GM12864 (cell line): ENCODE data around the gene TAF9B.
"Not testable (repeated sequence)": the region's sequence is repeated elsewhere in the genome, so short reads cannot be mapped to it uniquely, and the experiment has no call there.

Experiments
- DNase-seq: peaks from one replicate; pipeline ENCODE4 v3.0.0-alpha.2; 2011; ENCODE audit warnings: low read depth
- H3K4me3 ChIP-seq: 2 replicates; pipeline ENCODE4 v1.5.1; 2011; ENCODE audit warnings: mild to moderate bottlenecking, low read depth, low read length, control low read depth
- TF ChIP-seq, protein P1 (sequence below): IDR thresholded peaks from 2 replicates; pipeline ENCODE4 v1.5.1; 2011; ENCODE audit warnings: low read depth, mild to moderate bottlenecking, moderate library complexity, low read length, control low read depth, inconsistent platforms; ENCODE audit errors: missing control alignments

TAF9B gene

GRCh38 chrX:78140206-78140605 is 756 bp upstream of the TAF9B start:
- DNase-seq: no peak
- TF ChIP-seq, protein P1, sequence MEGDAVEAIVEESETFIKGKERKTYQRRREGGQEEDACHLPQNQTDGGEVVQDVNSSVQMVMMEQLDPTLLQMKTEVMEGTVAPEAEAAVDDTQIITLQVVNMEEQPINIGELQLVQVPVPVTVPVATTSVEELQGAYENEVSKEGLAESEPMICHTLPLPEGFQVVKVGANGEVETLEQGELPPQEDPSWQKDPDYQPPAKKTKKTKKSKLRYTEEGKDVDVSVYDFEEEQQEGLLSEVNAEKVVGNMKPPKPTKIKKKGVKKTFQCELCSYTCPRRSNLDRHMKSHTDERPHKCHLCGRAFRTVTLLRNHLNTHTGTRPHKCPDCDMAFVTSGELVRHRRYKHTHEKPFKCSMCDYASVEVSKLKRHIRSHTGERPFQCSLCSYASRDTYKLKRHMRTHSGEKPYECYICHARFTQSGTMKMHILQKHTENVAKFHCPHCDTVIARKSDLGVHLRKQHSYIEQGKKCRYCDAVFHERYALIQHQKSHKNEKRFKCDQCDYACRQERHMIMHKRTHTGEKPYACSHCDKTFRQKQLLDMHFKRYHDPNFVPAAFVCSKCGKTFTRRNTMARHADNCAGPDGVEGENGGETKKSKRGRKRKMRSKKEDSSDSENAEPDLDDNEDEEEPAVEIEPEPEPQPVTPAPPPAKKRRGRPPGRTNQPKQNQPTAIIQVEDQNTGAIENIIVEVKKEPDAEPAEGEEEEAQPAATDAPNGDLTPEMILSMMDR: no peak
- no peak overlapping the region for H3K4me3 ChIP-seq

DNA sequence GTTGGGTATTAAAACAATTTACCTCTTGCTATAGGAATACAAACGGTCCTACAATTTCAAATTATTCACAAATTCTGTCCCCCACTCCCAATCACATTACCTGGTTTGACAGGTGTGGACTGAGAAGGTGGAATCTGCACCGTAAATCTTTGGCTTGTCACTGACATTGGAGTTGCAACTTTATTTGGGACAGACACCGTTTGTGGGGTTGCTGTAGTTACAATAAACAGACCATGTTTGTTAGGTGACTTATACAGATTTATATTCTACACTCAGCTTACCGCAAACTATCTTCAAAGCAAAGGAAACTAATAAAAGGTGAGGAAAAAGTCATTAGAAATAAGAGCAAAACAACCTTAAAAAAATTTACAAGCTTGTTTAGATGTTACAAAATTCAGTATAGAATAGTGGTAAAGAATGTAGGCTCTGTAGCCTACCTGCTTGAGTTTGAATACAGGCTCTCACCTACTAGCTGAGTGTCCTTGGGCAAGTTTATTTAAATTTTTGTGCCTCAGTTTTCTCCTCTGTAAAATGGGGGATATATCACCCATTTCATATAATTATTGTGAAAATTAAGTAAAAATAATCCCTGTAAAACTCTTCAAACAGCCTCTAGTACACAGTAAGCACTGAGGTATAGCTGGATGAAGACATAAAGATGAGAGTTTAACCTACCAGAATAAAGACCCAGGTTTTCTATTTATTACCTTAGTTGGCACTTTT is 6.1 kb downstream of the TAF9B start:
- H3K4me3 ChIP-seq: no peak overlapping the region
- DNase-seq: no peak
- TF ChIP-seq, protein P1: no peak

- no peak for DNase-seq
- H3K4me3 ChIP-seq: no peak overlapping the region
- TF ChIP-seq, protein P1: no peak
Observed at GRCh38 chrX:78131117-78131516, 8.3 kb downstream of the TAF9B start.

GRCh38 chrX:78130396-78130795 is 9.1 kb downstream of the TAF9B start:
- DNase-seq: no peak
- TF ChIP-seq, protein P1: no peak
- H3K4me3 ChIP-seq: no peak overlapping the region

DNA sequence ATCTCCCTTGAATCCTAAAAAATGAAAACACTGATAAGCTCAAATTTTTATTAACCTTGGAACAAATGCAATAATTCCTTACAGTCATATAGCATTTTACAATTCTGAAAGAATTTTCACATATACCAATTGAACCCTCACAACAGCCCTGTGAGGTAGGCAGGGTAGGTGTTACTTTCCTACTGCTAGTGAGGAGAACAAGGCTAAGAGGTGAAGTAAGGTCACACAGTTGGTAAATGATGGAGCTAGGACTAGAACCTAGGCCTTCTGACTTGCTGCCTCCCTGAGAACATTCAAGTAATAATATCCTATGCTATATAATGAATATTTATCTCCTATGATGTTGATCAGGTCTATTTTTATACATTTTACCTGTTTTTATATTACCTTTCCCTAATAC is 9.7 kb downstream of the TAF9B start:
- no peak for DNase-seq
- TF ChIP-seq, protein P1: no peak
- H3K4me3 ChIP-seq: no peak overlapping the region

- H3K4me3 ChIP-seq, DNase-seq: not testable (repeated sequence)
Observed at GRCh38 chrX:78125781-78126180, 13.7 kb downstream of the TAF9B start.

GRCh38 chrX:78125148-78125547 is 14.3 kb downstream of the TAF9B start:
- DNase-seq: no peak
- TF ChIP-seq, protein P1: no peak
- no peak overlapping the region for H3K4me3 ChIP-seq
